22Rv1 (cell line): ENCODE data around the gene CIDEB.
A peak's percentile ranks its signal among the peaks of the same experiment; 100 is the strongest.

Experiments
- H3K27ac ChIP-seq: fragments of 450-650 bp; 2 replicates; pipeline ENCODE4 v1.5.1; 2017
- ZFX ChIP-seq: fragments of 450-650 bp; IDR thresholded peaks from 2 replicates; pipeline ENCODE4 v1.6.1; 2017; ENCODE audit warnings: antibody characterized with exemption, borderline replicate concordance
- TF ChIP-seq, protein P1 (sequence below): fragments of 450-650 bp; IDR thresholded peaks from 2 replicates; pipeline ENCODE4 v1.5.1; 2017; ENCODE audit warnings: mild to moderate bottlenecking

Gene CIDEB

DNA sequence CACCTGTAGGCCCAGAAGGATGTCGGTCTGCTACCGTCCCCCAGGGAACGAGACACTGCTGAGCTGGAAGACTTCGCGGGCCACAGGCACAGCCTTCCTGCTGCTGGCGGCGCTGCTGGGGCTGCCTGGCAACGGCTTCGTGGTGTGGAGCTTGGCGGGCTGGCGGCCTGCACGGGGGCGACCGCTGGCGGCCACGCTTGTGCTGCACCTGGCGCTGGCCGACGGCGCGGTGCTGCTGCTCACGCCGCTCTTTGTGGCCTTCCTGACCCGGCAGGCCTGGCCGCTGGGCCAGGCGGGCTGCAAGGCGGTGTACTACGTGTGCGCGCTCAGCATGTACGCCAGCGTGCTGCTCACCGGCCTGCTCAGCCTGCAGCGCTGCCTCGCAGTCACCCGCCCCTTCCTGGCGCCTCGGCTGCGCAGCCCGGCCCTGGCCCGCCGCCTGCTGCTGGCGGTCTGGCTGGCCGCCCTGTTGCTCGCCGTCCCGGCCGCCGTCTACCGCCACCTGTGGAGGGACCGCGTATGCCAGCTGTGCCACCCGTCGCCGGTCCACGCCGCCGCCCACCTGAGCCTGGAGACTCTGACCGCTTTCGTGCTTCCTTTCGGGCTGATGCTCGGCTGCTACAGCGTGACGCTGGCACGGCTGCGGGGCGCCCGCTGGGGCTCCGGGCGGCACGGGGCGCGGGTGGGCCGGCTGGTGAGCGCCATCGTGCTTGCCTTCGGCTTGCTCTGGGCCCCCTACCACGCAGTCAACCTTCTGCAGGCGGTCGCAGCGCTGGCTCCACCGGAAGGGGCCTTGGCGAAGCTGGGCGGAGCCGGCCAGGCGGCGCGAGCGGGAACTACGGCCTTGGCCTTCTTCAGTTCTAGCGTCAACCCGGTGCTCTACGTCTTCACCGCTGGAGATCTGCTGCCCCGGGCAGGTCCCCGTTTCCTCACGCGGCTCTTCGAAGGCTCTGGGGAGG, 3.1 kb upstream of the CIDEB start, which contains the start of gene LTB4R:
LTB4R (plus strand) TSS at position 857 of the 959 bp plus-strand sequence. CDS start 4,150 bp downstream, outside the sequence.
- TF ChIP-seq, protein P1, sequence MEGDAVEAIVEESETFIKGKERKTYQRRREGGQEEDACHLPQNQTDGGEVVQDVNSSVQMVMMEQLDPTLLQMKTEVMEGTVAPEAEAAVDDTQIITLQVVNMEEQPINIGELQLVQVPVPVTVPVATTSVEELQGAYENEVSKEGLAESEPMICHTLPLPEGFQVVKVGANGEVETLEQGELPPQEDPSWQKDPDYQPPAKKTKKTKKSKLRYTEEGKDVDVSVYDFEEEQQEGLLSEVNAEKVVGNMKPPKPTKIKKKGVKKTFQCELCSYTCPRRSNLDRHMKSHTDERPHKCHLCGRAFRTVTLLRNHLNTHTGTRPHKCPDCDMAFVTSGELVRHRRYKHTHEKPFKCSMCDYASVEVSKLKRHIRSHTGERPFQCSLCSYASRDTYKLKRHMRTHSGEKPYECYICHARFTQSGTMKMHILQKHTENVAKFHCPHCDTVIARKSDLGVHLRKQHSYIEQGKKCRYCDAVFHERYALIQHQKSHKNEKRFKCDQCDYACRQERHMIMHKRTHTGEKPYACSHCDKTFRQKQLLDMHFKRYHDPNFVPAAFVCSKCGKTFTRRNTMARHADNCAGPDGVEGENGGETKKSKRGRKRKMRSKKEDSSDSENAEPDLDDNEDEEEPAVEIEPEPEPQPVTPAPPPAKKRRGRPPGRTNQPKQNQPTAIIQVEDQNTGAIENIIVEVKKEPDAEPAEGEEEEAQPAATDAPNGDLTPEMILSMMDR = peak; percentile 81
- TF ChIP-seq ZFX = no peak
- peak within 1 kb of the TSS; percentile 82 for H3K27ac ChIP-seq

DNA sequence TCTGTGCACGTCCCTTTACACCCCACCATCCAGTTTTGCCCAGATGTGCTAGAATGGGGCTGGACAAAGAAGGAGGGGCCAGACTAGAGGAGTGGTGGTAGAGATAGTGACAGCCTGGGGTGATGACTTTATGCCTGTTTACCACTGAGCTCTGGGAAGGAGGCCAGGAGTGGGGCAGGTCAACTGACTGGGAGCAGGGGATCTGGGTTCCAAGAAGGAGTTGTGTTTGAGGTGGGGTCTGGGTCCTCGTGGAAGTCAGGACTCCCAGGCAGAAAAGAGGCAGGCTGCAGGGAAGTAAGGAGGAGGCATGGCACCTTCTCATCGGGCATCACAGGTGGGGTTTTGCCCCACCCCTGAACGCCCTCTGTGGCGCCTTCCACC, 2.5 kb upstream of the CIDEB start:
- TF ChIP-seq, protein P1 = no peak
- peak overlapping the region; percentile 82 for H3K27ac ChIP-seq

DNA sequence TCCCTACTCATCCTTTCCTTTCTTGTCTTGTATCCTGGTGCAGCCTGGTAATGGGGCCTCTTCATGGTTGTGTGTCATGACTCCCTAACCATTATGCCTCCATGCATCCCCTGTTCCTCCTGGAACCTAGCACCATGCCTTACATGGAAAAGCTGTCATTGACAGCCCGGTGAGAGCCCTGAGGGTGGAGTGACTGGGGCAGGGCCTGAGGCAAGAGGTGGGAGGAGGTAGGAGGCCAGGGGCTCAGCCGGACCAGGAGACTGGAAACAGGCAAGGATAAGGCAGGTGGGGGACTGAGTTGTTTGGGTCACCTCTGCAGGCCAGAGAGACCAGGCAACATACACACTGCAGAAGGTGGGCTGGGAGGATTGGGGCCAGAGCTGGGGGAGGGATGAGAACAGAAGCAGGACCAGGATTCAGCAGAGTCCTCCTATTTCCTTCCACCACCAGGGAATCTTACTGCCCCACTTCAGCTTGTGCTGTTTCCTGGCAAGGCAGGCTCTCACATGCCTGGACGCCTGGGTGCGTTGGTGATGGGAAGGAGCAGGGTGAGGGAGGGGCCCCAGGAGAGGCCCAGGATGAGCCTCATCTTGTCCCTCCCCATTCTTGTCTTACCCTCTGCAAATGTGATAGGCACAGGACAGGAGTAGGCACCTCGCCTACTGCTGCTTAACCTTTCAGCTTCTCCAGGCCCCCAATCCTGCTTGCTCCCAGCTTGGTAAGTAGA, 1.9 kb upstream of the CIDEB start, which contains the start of gene LTB4R2:
LTB4R2 (plus strand) TSS at position 603 of the 727 bp plus-strand sequence. CDS start 525 bp downstream, outside the sequence.
- peak within 1 kb of the TSS; percentile 82 for H3K27ac ChIP-seq

DNA sequence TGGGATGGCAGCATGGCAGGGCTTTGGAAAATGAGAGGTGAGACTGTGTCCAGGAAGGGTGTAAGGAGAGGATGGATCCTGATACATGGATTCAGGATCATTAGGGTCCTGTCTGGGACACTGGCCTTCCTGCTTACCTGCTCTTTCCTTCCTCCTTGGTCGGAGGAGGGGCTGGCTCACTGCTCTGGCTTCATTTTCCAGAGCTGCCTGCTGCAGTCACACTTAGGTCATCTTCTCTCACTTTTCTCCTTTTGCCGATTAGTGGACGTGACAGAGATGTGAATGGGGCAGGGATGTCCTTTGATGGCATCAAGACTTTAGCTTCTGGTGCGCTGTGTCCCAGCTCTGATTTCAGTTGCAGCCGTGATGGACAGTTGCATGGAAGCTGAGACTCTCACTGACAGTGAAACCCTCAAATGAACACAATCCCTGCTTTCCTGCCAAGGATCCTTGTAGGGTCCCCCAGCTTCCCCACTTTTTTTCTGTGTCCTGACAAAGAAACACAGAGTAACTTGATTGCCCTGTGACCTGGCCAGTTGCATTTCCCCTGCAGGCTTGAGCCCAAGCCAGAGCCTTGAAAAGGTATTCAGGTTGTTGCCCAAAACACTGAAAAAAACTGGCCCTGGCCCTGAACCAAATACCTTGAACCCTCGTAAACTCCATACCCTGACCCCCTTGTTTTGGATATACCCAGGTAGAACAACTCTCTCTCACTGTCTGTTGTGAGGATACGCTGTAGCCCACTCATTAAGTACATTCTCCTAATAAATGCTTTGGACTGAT, 756 bp upstream of the CIDEB start:
- H3K27ac ChIP-seq = peak overlapping the region; percentile 17; the same call in 1 of the 2 replicates
- no peak for TF ChIP-seq ZFX
- TF ChIP-seq, protein P1 = peak; percentile 80

More for the DNA sequence above, 1.9 kb upstream of the CIDEB start, which contains the start of gene LTB4R2:
- TF ChIP-seq, protein P1 = no peak
- TF ChIP-seq ZFX = no peak

DNA sequence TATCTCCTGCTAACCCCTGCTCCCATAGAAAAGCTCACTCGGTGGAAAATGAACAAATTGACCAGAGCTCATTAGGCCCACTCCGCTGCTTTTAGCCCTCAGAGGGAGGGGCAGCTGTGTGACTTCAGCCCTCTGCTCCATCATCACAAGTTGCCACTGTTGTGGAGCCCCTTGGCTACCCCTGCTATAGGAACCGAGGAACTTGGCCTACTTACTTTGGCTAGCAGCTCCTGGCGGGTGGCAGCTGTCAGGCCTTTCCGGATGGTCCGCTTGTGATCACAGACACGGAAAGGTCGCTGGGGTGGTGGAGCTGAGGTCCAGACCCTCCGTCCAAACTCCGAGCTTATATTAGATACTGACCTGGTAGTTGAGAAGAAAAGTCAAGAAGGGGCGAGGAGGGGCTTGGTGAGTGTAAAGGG, 612 bp downstream of the CIDEB start:
- H3K27ac ChIP-seq = no peak overlapping the region
- TF ChIP-seq, protein P1 = no peak
- TF ChIP-seq ZFX = no peak

DNA sequence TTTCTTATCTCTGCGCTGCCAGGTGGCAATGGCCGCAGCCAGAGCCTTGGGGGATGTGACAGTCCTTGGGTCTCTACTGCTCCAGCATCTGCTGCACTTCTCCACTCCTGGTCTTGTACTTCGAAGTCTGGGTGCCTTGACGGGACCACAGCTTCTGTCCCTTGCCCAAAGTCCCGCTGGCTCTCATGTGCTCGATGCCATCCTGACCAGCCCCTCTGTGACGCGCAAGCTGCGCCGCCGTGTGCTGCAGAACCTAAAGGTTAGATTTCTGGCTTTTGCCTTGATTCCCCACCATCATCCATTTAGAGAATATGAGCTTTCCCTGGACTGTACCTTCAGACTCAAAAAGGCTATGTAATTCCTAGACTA, 3.8 kb downstream of the CIDEB start:
- H3K27ac ChIP-seq = no peak overlapping the region
- no peak for TF ChIP-seq ZFX
- TF ChIP-seq, protein P1 = no peak
